Stimulated activated CD4-positive, alpha-beta T cell treated with anti-CD3 and anti-CD28 coated beads, Interleukin-12 subunit alpha, Interleukin-12 subunit beta, amount 100 ng/mL, for 24 hours (primary cell): Measurements from ENCODE around the gene VPS35.
"Not testable (repeated sequence)": the region's sequence is repeated elsewhere in the genome, so short reads cannot be mapped to it uniquely, and the experiment has no call there.

Experiments
- DNase-seq, 2 experiments: peaks; one replicate each; pipeline ENCODE4 v3.0.0-alpha.2; 2020; ENCODE audit warnings: low read depth in 2 of 2

The VPS35 gene

GRCh38 chr16:46712911-46713310 is 23.9 kb upstream of the VPS35 start:
- DNase-seq, result no peak

GRCh38 chr16:46711106-46712058 is 22.4 kb upstream of the VPS35 start:
- DNase-seq, result no peak

DNA sequence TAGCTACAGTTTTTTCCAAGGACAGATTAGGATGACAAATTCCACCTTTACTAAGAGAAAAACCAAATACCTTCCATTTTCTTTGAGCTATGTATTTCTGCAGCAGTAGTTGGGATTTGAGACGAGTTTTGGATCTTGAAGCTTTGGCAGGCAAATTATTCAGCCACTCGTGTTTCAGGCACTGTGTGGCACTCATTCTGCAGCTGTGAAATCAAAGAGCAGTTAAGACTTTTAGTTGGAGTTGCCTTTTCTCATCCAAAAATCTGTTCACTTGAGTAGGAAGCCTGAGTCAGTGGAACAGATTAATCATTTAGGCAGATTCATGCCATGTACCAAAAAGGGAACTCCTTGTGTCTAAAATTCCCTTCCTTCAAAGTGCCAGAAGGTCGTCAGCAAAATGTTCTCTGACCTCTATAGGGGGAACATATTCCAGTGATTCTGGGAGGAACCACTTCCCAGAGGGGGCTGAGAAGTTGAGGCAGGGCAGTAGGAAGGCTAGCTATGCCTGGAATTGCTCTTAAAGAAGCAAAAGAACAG is 20.6 kb upstream of the VPS35 start:
- DNase-seq, result no peak

GRCh38 chr16:46706642-46707041 is 17.7 kb upstream of the VPS35 start:
- no peak for DNase-seq

- DNase-seq, result no peak
These were observed 13.1 kb upstream of the VPS35 start for GRCh38 chr16:46702030-46702429.

DNA sequence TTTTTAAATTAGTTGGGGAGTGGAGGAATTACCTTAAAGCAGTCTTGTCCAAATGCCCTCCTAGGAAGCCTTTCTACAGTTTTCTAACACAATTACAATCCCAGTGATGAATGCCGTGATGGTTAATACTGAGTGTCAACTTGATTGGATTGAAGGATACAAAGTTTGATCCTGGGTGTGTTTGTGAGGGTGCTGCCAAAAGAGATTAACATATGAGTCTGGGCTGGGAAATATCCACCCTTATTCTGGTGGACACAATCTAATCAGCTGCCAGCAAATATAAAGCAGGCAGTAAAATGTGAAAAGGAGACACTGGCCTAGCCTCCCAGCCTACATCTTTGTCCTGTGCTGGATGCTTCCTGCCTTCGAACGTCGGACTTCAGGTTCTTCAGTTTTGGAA is 12.6 kb upstream of the VPS35 start:
- no peak for DNase-seq

DNA sequence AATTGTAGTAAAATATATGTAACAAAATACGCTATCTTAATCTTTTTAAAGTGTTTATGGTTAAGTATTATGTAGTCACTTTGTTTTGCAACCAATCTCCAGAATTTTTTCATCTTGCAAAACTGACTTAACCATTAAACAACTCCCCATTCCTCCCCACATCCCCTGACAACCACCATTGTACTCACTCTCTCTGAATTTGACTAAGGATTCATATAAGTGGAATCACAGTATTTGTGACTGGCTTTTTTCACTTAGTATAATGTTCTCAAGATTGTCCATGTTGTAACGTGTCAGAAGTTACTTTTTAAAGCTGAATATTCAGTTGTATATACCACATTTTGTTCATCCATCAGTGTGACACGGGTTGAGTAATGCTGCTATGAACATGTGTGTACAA is 11.1 kb upstream of the VPS35 start:
- no peak for DNase-seq

DNA sequence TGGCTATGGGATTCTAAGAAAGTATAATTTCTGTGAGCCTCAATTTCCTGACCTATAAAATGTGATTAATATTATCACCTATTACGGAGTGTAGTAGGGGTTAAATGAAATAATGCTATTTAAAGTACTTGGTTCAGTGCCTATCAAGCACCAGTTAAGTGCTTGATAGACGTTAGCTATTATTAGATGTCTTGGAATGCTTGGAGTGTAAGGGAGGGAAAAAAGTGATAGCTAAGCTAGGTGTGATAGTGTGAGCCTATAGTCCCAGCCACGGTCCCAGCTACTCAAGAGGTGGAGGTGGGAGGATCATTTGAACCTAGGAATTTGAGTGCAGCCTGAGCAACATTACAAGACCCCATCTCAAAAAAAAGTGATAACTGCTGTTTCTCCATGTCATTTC is 8.0 kb upstream of the VPS35 start:
- no peak for DNase-seq

DNA sequence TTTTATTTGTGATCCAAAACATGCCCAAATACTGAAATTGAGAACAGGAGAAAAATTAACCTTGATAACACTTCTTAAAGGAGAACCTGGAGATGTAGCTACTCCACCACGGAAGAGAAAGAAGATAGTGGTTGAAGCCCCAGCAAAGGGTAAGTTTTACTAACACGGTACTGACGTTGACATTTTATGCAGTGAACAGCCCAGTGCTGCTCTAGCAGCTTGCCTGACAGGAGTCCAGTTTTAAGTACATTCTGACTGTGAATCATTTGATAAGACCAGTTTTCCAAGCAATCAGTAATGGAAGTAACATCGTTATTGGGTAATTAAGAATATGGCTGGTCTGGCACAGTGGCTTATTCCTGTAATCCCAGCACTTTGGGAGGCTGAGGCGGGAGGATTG is 7.0 kb upstream of the VPS35 start:
- no peak for DNase-seq

DNA sequence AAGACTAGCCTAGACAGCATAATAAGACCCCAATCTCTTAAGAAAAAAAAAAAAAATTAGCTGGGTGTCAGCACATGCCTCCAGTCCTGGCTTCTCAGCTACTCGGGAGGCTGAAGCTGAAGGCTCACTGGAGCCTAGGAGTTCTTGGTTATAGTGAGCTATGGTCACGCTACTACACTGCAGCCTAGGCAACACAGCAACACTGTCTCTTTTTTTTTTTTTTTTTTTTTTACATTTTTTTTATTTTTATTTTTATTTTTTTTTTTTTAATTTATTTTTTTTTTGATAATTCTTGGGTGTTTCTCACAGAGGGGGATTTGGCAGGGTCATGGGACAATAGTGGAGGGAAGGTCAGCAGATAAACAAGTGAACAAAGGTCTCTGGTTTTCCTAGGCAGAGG is 4.6 kb upstream of the VPS35 start:
- no peak for DNase-seq

DNA sequence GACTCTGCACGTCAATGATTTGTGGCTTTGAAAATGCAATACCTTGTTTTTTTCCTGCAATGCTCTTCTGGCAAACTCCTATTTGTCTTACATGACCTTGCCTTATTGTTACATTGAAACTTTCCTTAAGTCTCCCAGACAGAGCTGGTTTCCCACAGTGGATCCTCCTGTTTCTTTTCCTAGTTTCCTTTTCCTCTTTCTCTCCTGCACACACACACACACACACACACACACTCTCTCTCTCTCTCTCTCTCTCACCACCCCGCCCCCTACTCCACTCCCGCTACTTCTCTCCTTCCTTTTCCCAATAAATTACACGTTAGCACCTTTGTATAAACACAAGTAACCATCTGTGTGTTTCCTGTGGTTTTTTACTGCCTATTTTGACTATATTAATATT is 2.7 kb upstream of the VPS35 start:
- no peak for DNase-seq

DNA sequence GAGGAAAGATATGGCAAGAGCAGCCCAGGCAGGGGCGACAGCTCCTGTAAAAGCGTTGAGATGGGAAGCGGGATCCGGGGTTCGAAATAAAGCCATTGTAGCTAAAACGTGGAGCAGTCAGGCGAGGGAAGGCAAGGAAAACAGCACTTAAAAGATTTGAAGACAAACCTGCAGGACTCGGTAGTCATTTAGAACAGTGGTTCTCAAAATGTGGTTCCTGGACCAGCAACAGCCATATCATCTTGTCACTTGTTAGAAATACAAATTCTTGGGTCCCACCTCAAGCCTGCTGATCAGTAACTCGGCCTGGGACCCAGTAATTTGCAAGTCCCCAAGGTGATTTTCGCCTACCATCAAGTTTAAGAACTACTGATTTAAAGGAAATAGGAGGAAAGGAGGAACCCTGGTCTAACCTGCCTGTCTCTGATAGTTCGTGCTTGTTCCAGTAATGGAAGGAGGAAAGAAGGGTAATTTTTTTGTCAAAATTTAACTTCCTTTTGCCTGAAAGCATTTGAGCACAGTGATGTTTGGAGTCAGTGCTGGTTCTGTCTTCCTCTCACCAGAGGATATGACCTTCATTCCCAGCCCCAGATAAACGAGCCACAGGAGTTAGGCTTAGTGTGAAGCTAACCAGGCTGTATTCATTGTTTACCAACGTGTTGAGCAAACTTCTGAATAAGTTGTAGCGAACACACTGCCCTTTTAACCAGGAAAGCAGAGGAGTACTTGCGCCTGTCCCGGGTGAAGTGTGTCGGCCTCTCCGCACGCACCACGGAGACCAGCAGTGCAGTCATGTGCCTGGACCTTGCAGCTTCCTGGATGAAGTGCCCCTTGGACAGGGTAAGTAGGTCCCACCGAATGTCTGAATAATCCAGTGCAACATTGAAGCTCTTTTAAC is 1.6 kb upstream of the VPS35 start:
- DNase-seq, result no peak

DNA sequence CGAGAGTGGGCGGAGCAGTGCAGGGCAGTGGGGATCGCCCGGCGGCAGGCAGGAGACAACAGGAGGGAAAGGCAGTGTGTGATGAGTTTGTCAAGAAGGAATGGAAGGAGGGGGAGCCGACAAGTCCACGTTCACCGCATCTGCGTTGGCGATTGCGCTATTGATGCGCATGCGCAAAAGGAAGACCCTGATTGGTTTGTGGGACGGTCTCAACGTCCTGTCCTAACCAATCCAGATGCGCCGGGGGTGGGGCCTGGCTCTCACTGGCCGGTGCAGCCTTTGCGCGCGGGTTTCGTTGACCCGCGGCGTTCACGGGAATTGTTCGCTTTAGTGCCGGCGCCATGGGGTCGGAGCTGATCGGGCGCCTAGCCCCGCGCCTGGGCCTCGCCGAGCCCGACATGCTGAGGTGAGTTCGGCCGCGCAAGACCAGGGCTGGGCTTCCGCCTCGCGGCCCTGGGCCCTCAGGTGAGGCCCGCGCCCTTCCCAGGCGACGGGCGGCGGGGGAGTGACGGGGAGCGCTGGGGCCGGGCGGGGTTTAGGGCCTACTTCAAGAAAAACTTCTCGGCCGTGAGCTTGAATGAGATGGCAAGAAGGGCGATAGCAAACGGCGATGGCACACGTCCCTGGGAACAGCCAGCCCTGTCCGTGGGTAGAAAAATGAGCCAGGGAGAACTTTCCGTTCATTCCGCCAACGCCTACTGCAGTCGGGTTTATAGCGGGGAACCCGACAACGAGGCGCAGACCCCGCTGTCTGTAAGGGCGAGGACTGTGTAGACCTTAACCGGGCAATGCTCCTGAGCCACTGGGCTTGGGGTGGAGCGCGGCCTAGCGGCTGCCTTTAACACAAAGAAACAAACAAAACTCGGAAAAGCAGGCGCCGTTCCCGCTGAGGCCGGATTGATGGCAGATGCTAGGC is 645 bp upstream of the VPS35 start, which contains the start of gene ORC6:
ORC6 (plus strand) TSS at position 295 of the 916 bp plus-strand sequence; CDS start at position 342, 47 bp downstream.
- DNase-seq, result peak; percentile 92 to 97

GRCh38 chr16:46688101-46688653 is 801 bp downstream of the VPS35 start:
- no peak for DNase-seq

- DNase-seq, result no peak
These were observed 1.5 kb downstream of the VPS35 start for GRCh38 chr16:46687486-46687885.

- no peak for DNase-seq
These were observed 2.0 kb downstream of the VPS35 start for GRCh38 chr16:46686815-46687473.

DNA sequence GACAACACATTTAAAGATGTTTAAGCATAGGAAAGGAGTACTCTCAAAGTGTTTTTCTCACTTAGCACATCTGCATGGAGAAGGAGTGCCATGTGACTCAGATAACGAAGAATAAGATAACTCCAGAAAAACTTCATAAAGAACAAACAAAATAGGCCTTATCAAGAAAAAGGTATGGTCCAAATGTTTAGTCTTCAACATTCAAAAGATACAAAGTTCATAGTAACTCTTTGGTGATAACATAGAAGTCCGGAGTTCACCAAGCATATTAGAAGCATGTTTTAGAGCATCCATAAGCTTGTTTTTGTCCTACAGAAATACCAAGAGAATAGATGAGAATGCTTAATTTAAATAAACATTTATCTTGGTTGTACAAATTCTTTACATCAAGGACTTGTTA is 7.1 kb downstream of the VPS35 start:
- DNase-seq, result not testable (repeated sequence)

DNA sequence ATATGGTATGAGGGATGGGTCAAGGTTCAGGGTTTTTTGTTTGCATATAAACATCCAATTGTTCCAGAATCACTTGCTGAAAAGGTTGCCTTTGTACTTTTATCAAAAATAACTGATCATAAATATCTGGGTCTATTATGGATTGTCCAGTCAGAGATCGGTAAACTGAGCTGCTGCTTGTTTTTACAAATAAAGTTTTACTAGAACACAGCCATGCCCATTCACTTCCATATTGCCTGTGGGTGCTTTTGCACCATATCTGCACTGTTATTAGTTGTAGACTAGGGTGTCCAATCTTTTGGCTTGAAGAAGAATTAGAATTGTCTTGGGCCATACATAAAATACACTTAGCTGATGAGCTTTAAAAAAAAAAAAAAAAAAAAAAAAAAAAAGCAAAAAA is 11.0 kb downstream of the VPS35 start:
- not testable (repeated sequence) for DNase-seq

DNA sequence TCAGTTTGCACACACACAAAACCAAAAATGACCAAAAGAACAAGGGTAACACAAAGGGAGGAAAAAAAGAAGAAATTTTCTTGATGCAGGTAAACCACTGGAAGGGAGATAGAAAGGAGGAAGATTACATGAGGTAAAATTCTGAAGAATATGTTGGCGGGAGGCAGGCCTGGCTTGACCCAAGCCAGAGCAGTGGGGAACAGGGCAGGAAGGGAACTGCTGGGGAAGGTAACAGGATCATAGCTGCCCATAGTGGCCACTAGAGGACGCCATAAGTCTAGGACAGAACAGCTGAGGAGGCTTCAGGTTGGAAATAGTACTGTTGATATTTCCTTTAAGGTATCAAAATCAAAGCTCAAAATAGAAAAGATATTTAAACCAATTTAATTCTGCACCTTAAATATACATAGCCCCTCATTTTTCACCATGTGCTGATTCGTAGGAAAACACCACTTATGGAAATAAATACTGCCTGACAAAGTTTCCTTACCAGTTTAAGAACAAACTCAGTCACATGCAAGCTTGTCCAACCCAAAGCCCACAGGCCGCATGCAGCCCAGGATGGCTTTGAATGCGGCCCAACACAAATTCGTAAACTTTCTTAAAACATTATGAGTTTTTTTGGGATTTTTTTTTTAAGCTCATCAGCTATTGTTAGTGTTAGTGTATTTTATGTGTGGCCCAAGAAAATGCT is 15.5 kb downstream of the VPS35 start:
- DNase-seq, result peak; percentile 10 to 15

DNA sequence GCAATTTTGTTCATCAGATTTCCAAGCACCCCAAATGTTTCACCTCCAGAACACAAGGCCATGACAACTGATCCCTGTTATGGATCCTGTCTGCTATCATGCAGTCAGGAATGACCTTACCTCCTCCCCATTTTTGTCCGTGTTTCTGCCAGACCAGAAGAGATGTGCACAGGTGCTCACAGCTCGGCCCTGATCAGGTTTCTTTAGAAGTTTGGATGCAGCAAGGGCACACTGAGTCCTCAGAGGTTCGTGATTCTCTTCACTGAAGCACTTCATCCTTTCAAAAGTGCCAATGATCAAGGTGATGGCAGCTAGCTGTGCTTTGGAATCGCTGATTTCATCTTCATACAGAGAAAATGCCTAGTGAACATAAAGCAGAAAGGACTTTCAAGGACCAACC is 26.9 kb downstream of the VPS35 start:
- DNase-seq, result no peak
